ENCODE data around the gene XXYLT1. TPM values are rescaled to one million over a fixed set of nuclear protein-coding genes. Genes with fewer than 3 reads are reported as not detected.
A peak's percentile ranks its signal among the peaks of the same experiment; 100 is the strongest.

The XXYLT1 gene
- total and polyA plus RNA-seq, 9 of the 15 experiments (the other 6 are each of a cell fraction or from before 2014, with no cell fraction given) = 1.9 to 18.9 (median 15.0) TPM

- no peak for TF ChIP-seq FOXK2 (conservative IDR thresholded peaks at IDR 0.05 in 1 of 2, IDR thresholded peaks at IDR 0.05 in 1 of 2; ENCODE audit: low read depth in 2 of 2)
- no peak for TF ChIP-seq TAF1 (IDR thresholded peaks at IDR 0.05; ENCODE audit: control insufficient read depth, extremely low read depth, insufficient read depth, low read length, severe bottlenecking)
- no peak for TF ChIP-seq ZNF512 (tag; IDR thresholded peaks at IDR 0.05)
- no peak for TF ChIP-seq KDM5B (IDR thresholded peaks at IDR 0.05; ENCODE audit: insufficient replicate concordance, low read depth, low read length)
- TF ChIP-seq HLTF (IDR thresholded peaks at IDR 0.05) = no peak
- TF ChIP-seq TSC22D4 (tag; IDR thresholded peaks at IDR 0.05) = no peak
- TF ChIP-seq RAD51 (IDR thresholded peaks at IDR 0.05; ENCODE audit: borderline replicate concordance, low read depth) = no peak
These were observed 12.0 kb upstream of the XXYLT1 start (continued) for GRCh38 chr3:195282961-195283360.

GRCh38 chr3:195274259-195274966 is 3.5 kb upstream of the XXYLT1 start:
- BruUV-seq (replicated peaks) = no TSS peak
- FAIRE-seq = no peak
- ChIA-PET POLR2A (interaction anchor here (0.6 to 1.8 kb wide), 5 partner anchors 21 to 249 kb away, joined by 3 to 6 read pairs (median 4); partner anchors contain the start of gene ACAP2), CTCF (ENCODE audit: low intra/inter-chr PET ratio) (no interaction called here)
- no peak for ATAC-seq
- Histone ChIP-seq H3K9me3 (replicated peaks; ENCODE audit: control insufficient read depth, insufficient read depth, low read depth, low read length) (no peaks in the 10 kb centered on the region), H3K36me3 (ENCODE audit: control insufficient read depth, insufficient read depth, low read length) (peaks cover 5% of the 10 kb centered on the region; the same call in 1 of the 3 replicates), H3K9me1 (ENCODE audit: control insufficient read depth, insufficient read depth, low read length) (no peaks in the 10 kb centered on the region), H4K20me1 (replicated peaks; ENCODE audit: control insufficient read depth, insufficient read depth, low read length) (peaks cover 1% of the 10 kb centered on the region; the same call in 1 of the 2 replicates), H3K4me3 (no peak overlapping the region), H3K79me2 (ENCODE audit: control insufficient read depth, insufficient read depth, low read length) (peaks cover 13% of the 10 kb centered on the region), H3K4me1 (replicated peaks in 1 of 2; ENCODE audit: control insufficient read depth in 2 of 2, insufficient read depth in 2 of 2, low read length in 2 of 2) (peaks cover 12% of the 10 kb centered on the region in 2 experiments), H3K9ac (ENCODE audit: insufficient read depth in 1 of 2, low read depth in 2 of 2, low read length in 2 of 2) (no peak overlapping the region), H3K27ac (ENCODE audit: extremely low read depth, low read depth, low read length) (no peak overlapping the region), H2AFZ (ENCODE audit: low read depth, low read length) (no peak overlapping the region), H3K27me3 (ENCODE audit: control insufficient read depth in 2 of 2, insufficient read depth in 2 of 2, low read length in 2 of 2) (no peaks in the 10 kb centered on the region), H3K4me2 (ENCODE audit: insufficient read depth, low read length) (no peak overlapping the region)
- in situ Hi-C loops (cut with MboI) = loop anchor here (5.0 kb wide), 1 partner anchor 248 kb away; no protein-coding TSS in a partner anchor
- DNase-seq (ENCODE audit: extremely low read depth in 1 of 4, low spot score in 3 of 4) = no peak
- intact Hi-C loops (cut with micrococcal nuclease) = loop anchor here (5.0 to 10.0 kb wide), 3 partner anchors 183 to 430 kb away; partner anchors contain the start of gene PPP1R2
- WGBS (ENCODE audit: insufficient coverage, low coverage, missing lambda C conversion rate) = 0% methylated on average over 1 of the region's 1 CpG
- peak; percentile 54; the same call in 1 of the 2 replicates for TF ChIP-seq PKNOX1 (IDR thresholded peaks at IDR 0.05)
- peak; percentile 69 for TF ChIP-seq MEIS2 (IDR thresholded peaks at IDR 0.05; ENCODE audit: partially characterized antibody)
- TF ChIP-seq ARID1B (IDR thresholded peaks at IDR 0.05) = peak; percentile 28; the same call in 1 of the 2 replicates
- no peak for TF ChIP-seq DDX20 (tag; IDR thresholded peaks at IDR 0.05; ENCODE audit: low read depth)
- no peak for TF ChIP-seq MAFF (IDR thresholded peaks at IDR 0.05; ENCODE audit: low read length)
- TF ChIP-seq TCF3 (CRISPR knock-in tag; IDR thresholded peaks at IDR 0.05) = peak; percentile 9; the same call in 1 of the 2 replicates
- TF ChIP-seq PBX2 (CRISPR knock-in tag; IDR thresholded peaks at IDR 0.05; ENCODE audit: low read depth) = no peak
- TF ChIP-seq PBX2 (tag; conservative IDR thresholded peaks at IDR 0.05; ENCODE audit: low read depth) = 0 out of 2 replicates have a peak, but pooled peaks have one; percentile 13

All from K562 (cell line).